Stimulated activated CD8-positive, alpha-beta memory T cell treated with anti-CD3 and anti-CD28 coated beads, Interleukin-15, amount 100 ng/mL, for 24 hours (primary cell): ENCODE data around the gene COPG1.

Experiments
- DNase-seq: peaks from one replicate; pipeline ENCODE4 v3.0.0-alpha.2; 2020; ENCODE audit warnings: low read depth

COPG1 gene

GRCh38 chr3:129280183-129280582 lies 30.8 kb downstream of the COPG1 start:
- no peak for DNase-seq

GRCh38 chr3:129281726-129282125 lies 32.3 kb downstream of the COPG1 start:
- DNase-seq: no peak

GRCh38 chr3:129282727-129283327 lies 33.4 kb downstream of the COPG1 start:
- DNase-seq: no peak

GRCh38 chr3:129286081-129286480 lies 36.7 kb downstream of the COPG1 start:
- no peak for DNase-seq

- no peak for DNase-seq
These were observed 39.0 kb downstream of the COPG1 start for GRCh38 chr3:129288446-129288845.

GRCh38 chr3:129289201-129289921 lies 40.0 kb downstream of the COPG1 start:
- DNase-seq: no peak

GRCh38 chr3:129291236-129291886 lies 42.0 kb downstream of the COPG1 start:
- DNase-seq: no peak

- DNase-seq: no peak
These were observed 45.9 kb downstream of the COPG1 start for GRCh38 chr3:129295286-129295685.

- DNase-seq: no peak
These were observed 54.9 kb downstream of the COPG1 start for GRCh38 chr3:129304146-129304961.

- no peak for DNase-seq
These were observed 55.5 kb downstream of the COPG1 start for GRCh38 chr3:129304962-129305222.

GRCh38 chr3:129305592-129306091 lies 56.2 kb downstream of the COPG1 start:
- DNase-seq: no peak

- DNase-seq: no peak
These were observed 59.2 kb downstream of the COPG1 start for GRCh38 chr3:129308636-129309035.

- no peak for DNase-seq
These were observed 61.0 kb downstream of the COPG1 start for GRCh38 chr3:129310111-129311011.

- no peak for DNase-seq
These were observed 61.9 kb downstream of the COPG1 start for GRCh38 chr3:129311054-129311902.

GRCh38 chr3:129312021-129312639 lies 62.7 kb downstream of the COPG1 start:
- no peak for DNase-seq

- DNase-seq: no peak
These were observed 63.4 kb downstream of the COPG1 start for GRCh38 chr3:129312671-129313414.

- DNase-seq: no peak
These were observed 63.9 kb downstream of the COPG1 start for GRCh38 chr3:129313415-129313664.

- DNase-seq: no peak
These were observed 64.4 kb downstream of the COPG1 start for GRCh38 chr3:129313665-129314385.
